ENCODE measurements around the gene SGTB.

GRCh38 chr5:65663804-65664521 lies 57.9 kb downstream of the SGTB start:
- no peak for TF ChIP-seq EP300 (IDR thresholded peaks at IDR 0.05; ENCODE audit: borderline replicate concordance)
- no peak for TF ChIP-seq RAD21 (IDR thresholded peaks at IDR 0.05; ENCODE audit: low read depth)
- TF ChIP-seq CEBPB (IDR thresholded peaks at IDR 0.05), result no peak
- TF ChIP-seq CREB1 (IDR thresholded peaks at IDR 0.05; ENCODE audit: low read depth), result no peak
- TF ChIP-seq MAX (IDR thresholded peaks at IDR 0.05), result no peak
- no peak for TF ChIP-seq REST (IDR thresholded peaks at IDR 0.05; ENCODE audit: low read depth)
- TF ChIP-seq TEAD4 (IDR thresholded peaks at IDR 0.05), result peak; percentile 48; the same call in 1 of the 2 replicates
- no peak for TF ChIP-seq TAF1 (IDR thresholded peaks at IDR 0.05; ENCODE audit: low read depth)
- no peak for TF ChIP-seq FOXM1 (IDR thresholded peaks at IDR 0.05; ENCODE audit: borderline replicate concordance, low read depth)
- TF ChIP-seq ZBTB7A (IDR thresholded peaks at IDR 0.05; ENCODE audit: low read depth), result no peak

All from Ishikawa (cell line).